Stimulated activated naive B cell treated with anti-CD40 and anti-IgM and Interleukin-4, amounts not matched to agents 10 μg/mL and 1 μg/mL and 100 μg/mL, for 72 hours (primary cell): Measurements from ENCODE around the gene ADIPOR2.

ENCODE experiments used
- ATAC-seq, 2 donors: fragments of 150-1000 bp; cut with Tn5 transposase; replicated peaks; 2 replicates each; pipeline ENCODE4 v1.10.0; 2021; ENCODE audit warnings: moderate library complexity in 1 of 2
- DNase-seq: peaks from one replicate; pipeline ENCODE4 v3.0.0; 2021
- H3K27ac Mint-ChIP-seq: one replicate; pipeline ENCODE4 v1.8.0; 2022; ENCODE audit warnings: mild to moderate bottlenecking, mixed read lengths
- H3K27me3 Mint-ChIP-seq, 2 donors: one replicate each; pipeline ENCODE4 v1.8.0; 2022; ENCODE audit warnings: mixed read lengths in 2 of 2
- H3K36me3 Mint-ChIP-seq, 2 donors: one replicate each; pipeline ENCODE4 v1.8.0; 2022; ENCODE audit warnings: mixed read lengths in 2 of 2, mild to moderate bottlenecking in 1 of 2
- H3K4me1 Mint-ChIP-seq, 2 donors: one replicate each; pipeline ENCODE4 v1.8.0; 2022; ENCODE audit warnings: mixed read lengths in 2 of 2, mild to moderate bottlenecking in 1 of 2
- H3K4me3 Mint-ChIP-seq, 2 donors: one replicate each; pipeline ENCODE4 v1.8.0; 2022; ENCODE audit warnings: mild to moderate bottlenecking in 2 of 2, mixed read lengths in 2 of 2, moderate library complexity in 1 of 2
- H3K9me3 Mint-ChIP-seq, 2 donors: one replicate each; pipeline ENCODE4 v1.8.0; 2022; ENCODE audit warnings: mixed read lengths in 2 of 2, mild to moderate bottlenecking in 1 of 2

Gene ADIPOR2

DNA sequence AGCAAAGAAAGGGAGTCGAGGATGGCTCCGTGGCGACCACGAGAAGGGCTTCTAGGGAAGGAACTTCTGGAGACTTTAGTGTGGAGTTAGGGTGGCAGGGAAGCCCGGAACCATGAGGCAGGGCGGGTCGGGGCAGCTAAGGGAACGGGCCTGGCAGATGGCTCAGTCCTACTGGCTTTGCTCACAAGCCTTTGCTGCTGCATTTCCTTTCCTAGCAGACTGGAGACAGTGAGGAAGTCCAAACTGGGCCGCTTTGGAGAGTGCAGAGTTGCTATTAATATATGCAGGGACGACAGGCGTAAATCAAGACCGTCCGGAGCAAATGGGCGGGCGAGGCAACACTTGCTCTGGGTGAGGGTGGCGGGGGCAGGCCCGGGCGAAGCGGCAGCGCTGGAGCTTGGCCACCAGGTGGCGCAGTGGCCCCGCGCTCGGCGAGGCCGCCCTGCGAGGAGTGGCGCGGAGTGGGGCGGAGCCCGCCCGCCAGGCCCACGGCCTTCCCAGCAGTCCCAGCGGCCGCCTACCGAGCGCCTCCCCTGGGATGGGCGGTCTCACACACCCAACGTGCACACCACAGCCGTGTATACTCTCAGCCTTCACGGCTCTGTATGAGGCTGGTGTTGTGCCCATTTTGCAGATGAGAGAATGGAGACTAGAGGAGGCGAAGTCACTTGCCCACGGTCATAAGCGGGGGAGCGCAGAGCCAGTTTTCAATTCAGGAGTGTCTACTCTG lies 105.1 kb downstream of the ADIPOR2 start:
- Mint-ChIP-seq H3K27me3 (no peaks in the 10 kb centered on the region), H3K4me3 (peak overlapping the region; percentile 88 to 89), H3K27ac (peak overlapping the region; percentile 91), H3K4me1 (peaks cover 29 to 37% of the 10 kb centered on the region in 2 donors), H3K36me3 (peaks cover 4 to 7% of the 10 kb centered on the region in 2 donors), H3K9me3 (no peaks in the 10 kb centered on the region)
- DNase-seq: peak; percentile 91
- ATAC-seq: peak; percentile 93 to 95

DNA sequence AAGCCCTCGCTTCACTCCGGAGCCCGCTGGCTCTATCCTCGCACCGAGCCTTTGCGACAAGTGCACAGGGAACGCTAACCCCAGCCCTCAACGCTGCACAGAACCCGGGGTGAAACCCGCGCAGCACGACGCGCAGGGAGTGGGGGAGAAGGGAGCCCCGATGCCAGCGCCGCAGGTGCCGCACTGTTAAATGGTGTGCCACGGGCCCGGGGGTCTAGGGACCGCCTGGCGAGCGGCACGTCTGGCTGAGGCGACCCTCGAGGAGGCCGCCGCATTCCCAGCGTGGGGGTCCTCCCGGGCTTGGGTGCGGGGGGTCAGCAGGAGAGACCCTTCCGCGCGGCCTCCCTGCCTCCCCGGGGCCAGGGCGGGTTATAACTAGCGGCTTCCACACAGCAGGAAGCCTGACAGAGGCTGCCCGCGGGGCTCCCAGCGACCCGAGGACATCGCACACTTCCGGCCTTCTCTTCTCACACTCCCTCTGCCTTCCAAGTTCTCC lies 105.7 kb downstream of the ADIPOR2 start:
- peaks cover 25 to 37% of the 10 kb centered on the region in 2 donors for H3K4me1 Mint-ChIP-seq
- H3K9me3 Mint-ChIP-seq: no peaks in the 10 kb centered on the region
- H3K27ac Mint-ChIP-seq: peak overlapping the region; percentile 91
- ATAC-seq (peak; percentile 26), DNase-seq (no peak)
- H3K4me3 Mint-ChIP-seq: peak overlapping the region; percentile 88 to 89
- H3K36me3 Mint-ChIP-seq: peaks cover 4 to 6% of the 10 kb centered on the region in 2 donors
- no peaks in the 10 kb centered on the region for H3K27me3 Mint-ChIP-seq

DNA sequence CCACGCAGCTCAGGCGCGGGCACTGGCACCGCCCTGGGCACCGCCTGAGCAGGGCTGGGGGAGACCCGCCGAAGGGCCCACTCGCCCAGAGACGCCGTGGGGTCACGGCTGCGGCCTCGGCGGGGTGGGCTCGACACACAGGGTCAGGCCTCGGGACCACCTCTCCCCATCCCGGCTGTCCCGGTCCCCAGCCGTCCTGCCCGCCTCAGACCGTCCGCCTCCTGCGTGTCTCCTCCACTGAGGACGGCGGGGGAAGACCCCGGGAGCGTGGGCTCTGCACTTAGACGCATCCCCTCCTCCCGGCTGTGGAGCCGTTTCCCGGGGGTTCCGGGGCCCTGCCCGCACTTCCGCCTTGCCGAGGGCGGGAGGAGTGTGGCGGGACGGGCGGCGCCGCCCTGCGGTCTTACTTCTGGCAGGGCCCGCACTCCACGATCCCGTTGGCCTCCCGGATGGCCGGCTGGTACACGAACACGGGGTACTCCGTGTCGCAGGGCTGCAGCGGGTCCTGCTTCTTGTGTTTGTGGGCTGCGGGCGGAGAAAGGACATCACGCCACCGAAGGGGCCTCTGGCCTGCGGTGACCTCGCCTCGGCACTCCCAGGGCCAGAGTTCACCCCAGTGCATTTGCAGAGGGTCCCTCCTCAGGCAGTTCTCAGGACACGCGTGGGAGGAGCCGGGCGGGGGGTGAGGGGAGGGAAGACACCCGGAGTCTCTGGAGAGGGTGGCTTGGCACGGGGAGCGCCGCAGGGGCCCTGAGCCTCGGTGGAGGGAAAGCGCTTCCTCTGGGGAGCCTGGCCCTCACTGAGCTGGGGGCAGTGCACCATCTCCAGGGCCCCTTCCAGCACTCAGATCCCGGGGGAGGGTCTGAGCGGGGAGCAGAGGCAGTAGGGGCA lies 106.4 kb downstream of the ADIPOR2 start:
- Mint-ChIP-seq H3K4me1 (peaks cover 23 to 33% of the 10 kb centered on the region in 2 donors), H3K27ac (peak overlapping the region; percentile 87), H3K36me3 (peaks cover under 1 to 4% of the 10 kb centered on the region in 2 donors), H3K9me3 (no peaks in the 10 kb centered on the region), H3K27me3 (no peaks in the 10 kb centered on the region), H3K4me3 (peak overlapping the region; percentile 88 to 89)
- ATAC-seq (peak; percentile 4 to 12), DNase-seq (peak; percentile 27)

DNA sequence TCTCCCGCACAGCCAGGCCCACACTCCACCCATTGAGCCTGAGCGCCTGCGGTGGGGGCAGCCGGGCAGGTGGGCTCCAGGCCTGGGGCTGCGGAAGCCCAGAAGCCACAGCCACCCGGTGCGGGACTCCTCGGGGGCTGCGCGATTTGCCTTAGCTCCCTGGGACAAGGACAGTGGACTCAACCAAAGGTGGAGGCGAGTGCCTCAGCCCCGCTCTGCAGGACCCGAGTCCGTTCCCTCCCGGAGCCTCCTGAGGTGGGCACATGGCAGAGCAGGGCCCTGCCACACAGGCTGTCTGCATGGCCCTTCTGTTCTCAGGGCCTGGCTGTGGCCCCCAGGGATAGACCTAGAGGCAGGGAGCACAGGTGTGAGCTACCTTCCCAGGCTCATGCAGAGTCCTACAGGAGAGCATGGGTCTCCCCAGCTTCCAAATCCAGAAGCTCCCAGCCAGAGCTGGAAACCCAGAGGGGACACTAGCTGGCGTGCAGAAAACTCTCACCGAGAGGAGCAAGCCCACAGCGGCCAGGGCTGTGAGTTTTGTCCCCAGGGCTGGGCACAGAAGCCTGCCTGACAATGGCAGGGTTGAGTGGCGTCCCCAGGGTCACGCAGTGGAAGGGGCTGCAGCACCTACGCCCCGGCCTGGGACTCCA lies 107.2 kb downstream of the ADIPOR2 start:
- ATAC-seq (no peak), DNase-seq (no peak)
- H3K9me3 Mint-ChIP-seq: no peaks in the 10 kb centered on the region
- peak overlapping the region in 1 of 2 donors; percentile 89 for H3K4me3 Mint-ChIP-seq
- no peak overlapping the region for H3K27ac Mint-ChIP-seq
- peaks cover 0 to 3% of the 10 kb centered on the region in 2 donors for H3K36me3 Mint-ChIP-seq
- H3K27me3 Mint-ChIP-seq: no peaks in the 10 kb centered on the region
- H3K4me1 Mint-ChIP-seq: peaks cover 23 to 33% of the 10 kb centered on the region in 2 donors

DNA sequence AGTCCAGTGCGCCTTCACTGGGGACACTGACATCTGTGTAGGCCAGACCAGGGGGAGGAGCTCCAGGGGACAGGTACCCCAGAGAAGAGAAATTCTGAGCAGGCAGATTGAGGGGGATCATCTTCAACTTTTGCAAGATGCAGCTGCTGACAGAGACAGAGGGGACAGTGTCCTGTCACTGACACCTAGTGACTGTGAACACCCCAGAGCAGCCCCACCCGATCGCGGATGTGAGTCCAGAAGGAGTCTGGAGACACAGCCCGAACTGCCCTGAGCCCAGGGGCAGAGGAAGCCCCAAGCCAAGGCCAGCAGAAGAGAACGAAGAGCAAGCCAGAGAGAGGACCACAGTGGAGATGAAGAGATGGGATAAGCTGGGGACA lies 107.8 kb downstream of the ADIPOR2 start:
- H3K9me3 Mint-ChIP-seq: no peaks in the 10 kb centered on the region
- DNase-seq (no peak), ATAC-seq (no peak)
- peaks cover 23 to 33% of the 10 kb centered on the region in 2 donors for H3K4me1 Mint-ChIP-seq
- no peak overlapping the region for H3K27ac Mint-ChIP-seq
- no peak overlapping the region for H3K4me3 Mint-ChIP-seq
- H3K27me3 Mint-ChIP-seq: no peaks in the 10 kb centered on the region
- H3K36me3 Mint-ChIP-seq: no peaks in the 10 kb centered on the region

DNA sequence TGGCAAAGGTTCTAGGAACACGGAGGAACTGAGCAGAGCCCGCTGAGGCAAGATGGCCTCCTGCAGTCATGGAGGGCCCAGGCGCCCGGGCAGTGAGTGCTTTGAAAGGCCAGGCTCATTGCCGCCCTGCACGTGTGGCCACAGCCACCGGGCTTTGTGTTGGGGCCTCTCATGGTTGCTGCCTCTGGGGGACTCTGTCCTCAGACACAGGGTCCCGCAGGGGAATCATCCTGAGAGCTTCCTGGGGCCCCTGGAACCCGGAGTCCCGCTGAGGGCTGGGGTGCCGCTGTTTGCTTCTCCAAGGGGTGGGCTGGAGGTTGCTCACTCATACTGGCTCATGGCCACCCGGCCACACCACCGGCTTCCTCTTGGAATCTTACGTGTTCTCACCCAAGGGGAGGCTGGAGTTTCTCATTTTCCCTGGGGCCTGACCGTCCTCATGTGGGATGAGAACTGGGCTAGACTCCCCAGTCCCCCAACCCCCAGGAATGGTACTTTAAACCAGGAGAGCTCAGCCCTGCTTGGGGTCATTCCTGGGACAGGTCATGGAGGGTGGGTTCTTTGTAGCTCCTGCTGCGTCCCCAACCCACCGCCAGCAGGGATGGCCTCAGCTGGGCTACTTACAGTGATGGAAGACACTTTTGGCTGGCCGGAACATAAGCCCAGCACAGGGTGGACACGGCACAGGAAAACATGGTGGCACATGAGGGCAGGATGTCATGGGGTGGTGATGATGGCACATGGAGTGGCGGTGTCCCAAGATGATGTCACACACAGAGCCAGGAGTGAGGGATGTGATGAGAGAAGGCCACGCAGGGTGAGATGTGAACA lies 108.4 kb downstream of the ADIPOR2 start:
- Mint-ChIP-seq H3K4me3 (no peak overlapping the region), H3K27ac (no peak overlapping the region)

DNA sequence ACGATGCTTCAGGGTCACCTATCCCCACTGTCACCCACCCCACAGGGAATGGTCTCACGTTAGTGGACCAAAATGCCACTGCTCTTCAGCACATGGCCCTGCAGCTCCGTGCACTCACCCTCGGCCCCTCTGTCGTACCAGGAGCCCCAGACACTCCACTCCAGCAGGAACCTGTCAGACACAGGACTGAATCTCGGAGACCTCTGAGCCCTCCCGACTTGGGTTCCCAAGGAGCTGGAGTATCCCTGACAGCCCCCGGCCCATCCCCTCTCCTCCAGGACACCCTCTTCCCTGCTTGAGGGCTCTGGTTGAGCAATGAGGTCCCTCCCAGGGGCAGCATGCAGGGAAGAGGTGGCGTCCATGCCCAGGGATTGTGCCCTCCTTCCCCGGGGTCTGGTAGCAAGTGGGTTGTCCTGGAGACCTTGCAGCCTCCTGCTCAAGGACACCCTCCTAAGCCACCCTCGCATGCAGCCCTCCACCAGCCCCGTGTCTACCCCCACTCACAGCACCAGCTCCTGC lies 109.1 kb downstream of the ADIPOR2 start:
- Mint-ChIP-seq H3K27me3 (no peaks in the 10 kb centered on the region), H3K9me3 (peaks cover 2 to 5% of the 10 kb centered on the region in 2 donors), H3K36me3 (no peaks in the 10 kb centered on the region), H3K4me1 (peaks cover 27 to 40% of the 10 kb centered on the region in 2 donors), H3K27ac (no peak overlapping the region), H3K4me3 (no peak overlapping the region)
- no peak for DNase-seq
- no peak for ATAC-seq

More for the DNA sequence above, 108.4 kb downstream of the ADIPOR2 start:
- Mint-ChIP-seq H3K4me1 (peaks cover 23 to 34% of the 10 kb centered on the region in 2 donors), H3K27me3 (no peaks in the 10 kb centered on the region), H3K9me3 (peaks cover 0 to 1% of the 10 kb centered on the region in 2 donors), H3K36me3 (no peaks in the 10 kb centered on the region)
- DNase-seq (no peak), ATAC-seq (no peak)

DNA sequence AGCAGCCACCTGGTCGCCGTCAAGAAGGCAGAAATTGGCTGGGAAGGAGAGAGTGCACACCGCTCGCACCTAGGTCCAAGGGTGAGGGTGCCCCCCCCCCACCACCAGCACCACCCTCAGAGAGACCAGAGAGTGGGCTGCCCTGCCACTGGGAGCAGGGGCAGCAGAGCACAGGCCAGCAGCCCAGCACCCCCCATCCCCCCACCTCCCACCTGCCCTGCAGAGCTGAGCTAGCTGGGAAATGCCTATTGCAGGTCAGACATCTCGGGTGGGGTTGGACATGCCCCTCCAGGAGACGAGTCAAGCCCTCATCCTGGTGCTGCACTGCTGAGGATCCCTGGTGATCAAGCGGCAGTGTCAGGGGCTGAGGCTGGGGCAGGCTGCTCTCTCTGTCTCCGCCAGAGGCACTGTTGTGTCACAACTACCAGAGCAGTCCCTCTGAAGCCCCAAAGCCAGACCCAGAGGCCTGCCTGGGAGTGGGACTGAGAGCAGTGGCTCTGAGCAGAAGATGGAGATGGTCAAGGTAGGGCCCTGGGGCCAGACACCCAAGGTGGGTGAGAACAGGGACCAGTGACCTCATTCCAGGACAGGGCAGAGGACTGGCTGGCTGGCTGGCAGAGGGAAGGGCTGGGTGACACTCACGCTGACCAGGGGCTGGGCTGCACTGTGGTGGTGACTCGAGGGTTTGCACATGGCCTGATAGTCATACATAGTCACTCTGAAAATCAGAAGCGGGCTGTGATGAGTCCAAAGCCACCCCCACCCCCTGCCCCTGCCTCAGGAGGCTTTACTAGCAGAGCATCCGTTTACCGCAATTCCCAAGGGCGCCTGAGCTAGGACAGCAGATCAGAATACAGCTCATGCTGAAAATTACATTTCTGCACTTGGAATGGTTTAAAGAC lies 109.8 kb downstream of the ADIPOR2 start:
- no peaks in the 10 kb centered on the region for H3K36me3 Mint-ChIP-seq
- peak; percentile 43 for DNase-seq
- no peaks in the 10 kb centered on the region for H3K27me3 Mint-ChIP-seq
- H3K4me3 Mint-ChIP-seq: peak overlapping the region in 1 of 2 donors; percentile 36
- peaks cover 24 to 36% of the 10 kb centered on the region in 2 donors for H3K4me1 Mint-ChIP-seq
- ATAC-seq: peak; percentile 24 to 37
- H3K9me3 Mint-ChIP-seq: peaks cover 2 to 5% of the 10 kb centered on the region in 2 donors
- H3K27ac Mint-ChIP-seq: peak overlapping the region; percentile 51

DNA sequence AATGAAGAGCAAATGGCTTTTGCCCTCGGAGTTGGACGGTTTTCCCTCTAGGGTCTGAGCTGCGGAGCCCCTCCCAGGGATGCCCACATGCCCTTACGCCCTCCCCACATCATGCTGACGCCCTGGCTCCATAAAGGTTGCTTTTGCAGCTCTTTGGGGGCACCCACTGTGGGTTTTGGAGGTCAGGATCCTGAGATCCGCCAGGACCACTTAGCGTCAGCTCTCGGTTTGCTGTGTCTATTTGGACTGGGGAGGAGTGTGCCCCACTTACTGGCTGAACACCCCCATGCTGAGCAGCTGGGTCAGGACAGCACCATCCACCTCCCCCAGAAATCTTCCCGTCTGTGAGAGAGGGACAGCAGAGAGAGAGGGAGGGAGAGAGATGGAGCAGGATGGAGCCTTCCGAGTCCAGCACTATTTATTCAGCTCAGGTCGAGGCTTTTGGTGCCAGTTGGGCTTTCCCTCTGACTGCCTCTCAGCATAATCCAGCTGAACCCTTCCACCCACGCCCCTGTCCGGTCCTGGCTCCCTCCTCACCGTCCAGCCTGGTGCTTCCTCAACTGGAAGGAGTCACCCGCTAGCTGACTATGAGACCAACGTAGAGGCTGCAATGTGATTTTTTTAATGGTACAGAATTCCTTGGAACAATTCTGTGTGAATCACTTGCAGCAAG lies 110.6 kb downstream of the ADIPOR2 start:
- Mint-ChIP-seq H3K27me3 (no peaks in the 10 kb centered on the region), H3K4me3 (no peak overlapping the region), H3K9me3 (peaks cover 2 to 5% of the 10 kb centered on the region in 2 donors), H3K36me3 (no peaks in the 10 kb centered on the region), H3K4me1 (peaks cover 22 to 32% of the 10 kb centered on the region in 2 donors), H3K27ac (no peak overlapping the region)
- DNase-seq (no peak), ATAC-seq (no peak)

DNA sequence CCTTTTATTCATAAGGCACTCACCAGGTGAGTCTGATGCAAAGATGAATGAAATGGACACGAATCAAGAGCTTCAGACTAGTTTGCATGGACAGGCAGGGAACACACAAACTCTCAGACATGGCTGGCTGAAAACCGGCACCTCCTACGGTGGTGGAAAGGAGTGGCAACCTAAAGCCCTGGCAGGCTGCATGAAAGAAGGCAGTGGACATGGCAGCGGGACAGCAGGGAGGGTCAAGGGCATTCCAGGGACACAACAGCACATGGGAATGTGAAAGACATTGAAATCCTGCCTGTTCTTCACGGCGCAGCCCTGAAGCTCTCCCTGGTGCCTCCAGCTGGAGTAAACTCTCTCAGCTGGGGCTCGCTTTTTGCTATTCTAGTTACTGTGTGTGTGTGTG lies 112.9 kb downstream of the ADIPOR2 start:
- H3K4me1 Mint-ChIP-seq: peaks cover 20 to 32% of the 10 kb centered on the region in 2 donors
- no peak overlapping the region for H3K4me3 Mint-ChIP-seq
- H3K36me3 Mint-ChIP-seq: no peaks in the 10 kb centered on the region
- peaks cover 2 to 5% of the 10 kb centered on the region in 2 donors for H3K9me3 Mint-ChIP-seq
- DNase-seq (no peak), ATAC-seq (no peak)
- H3K27me3 Mint-ChIP-seq: no peaks in the 10 kb centered on the region
- H3K27ac Mint-ChIP-seq: no peak overlapping the region

DNA sequence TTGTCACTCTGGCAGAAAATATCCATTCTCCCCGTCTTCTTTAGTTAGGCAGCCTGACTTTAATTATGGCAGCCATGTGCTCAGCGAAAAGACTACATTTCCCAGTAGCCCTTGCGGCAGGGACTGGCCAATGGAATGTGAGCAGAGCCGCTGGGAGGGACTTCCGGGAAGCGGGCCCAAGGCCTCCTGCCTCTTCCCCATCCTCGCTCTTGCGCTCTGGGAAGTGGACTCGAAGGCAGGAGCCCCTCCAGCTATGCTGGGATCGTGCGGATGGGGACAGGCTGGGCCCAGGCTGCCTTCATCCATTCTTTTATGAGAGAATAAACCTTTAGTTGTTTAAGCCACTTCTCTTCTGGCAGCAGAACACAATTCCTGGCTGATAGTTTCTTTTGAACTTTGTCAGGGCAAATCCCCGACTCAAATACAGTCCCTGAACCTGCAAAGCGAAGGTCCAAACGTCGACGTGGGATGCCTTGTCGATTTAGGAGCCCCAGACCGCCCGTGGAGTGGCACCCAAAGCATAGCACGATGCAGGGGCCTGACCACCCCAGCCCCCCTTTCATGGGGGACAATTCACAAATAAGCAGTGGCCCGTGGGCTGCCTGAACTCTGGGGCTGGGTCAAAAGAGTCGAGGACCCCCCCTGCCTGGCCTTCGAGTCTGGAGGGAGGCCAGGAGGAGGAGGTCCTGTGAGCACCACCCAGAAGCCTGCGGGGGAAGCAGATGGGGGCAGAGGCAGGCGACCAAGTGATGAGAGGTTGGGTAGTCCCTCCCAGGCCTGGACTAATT lies 113.9 kb downstream of the ADIPOR2 start:
- Mint-ChIP-seq H3K4me1 (peaks cover 18 to 28% of the 10 kb centered on the region in 2 donors), H3K36me3 (no peaks in the 10 kb centered on the region), H3K9me3 (peaks cover 2 to 5% of the 10 kb centered on the region in 2 donors), H3K27me3 (no peaks in the 10 kb centered on the region), H3K4me3 (no peak overlapping the region), H3K27ac (peak overlapping the region; percentile 69)
- ATAC-seq (peak; percentile 69 to 81), DNase-seq (peak; percentile 66)
